ENCODE data around the gene MTNR1A. TPM values are rescaled to one million over a fixed set of nuclear protein-coding genes. Genes with fewer than 3 reads are reported as not detected.

MTNR1A gene
- total RNA-seq, 1 experiment from 2014 or later = not detected

Other genes with a start within 250 kb of the MTNR1A start
- 6.4 and 10.6 TPM in 2 replicates for gene FAT1, start 168.3 kb upstream of the MTNR1A start, total RNA-seq (2014; rRNA removed; shearing (Covaris generic); ENCODE audit: low replicate concordance)

Measured in MG63 (cell line).